Glutamatergic neuron (in vitro differentiated cells): ENCODE measurements around the gene SIN3A. TPM values are rescaled to one million over a fixed set of nuclear protein-coding genes. Genes with fewer than 3 reads are reported as not detected.
"Not testable (repeated sequence)": the region's sequence is repeated elsewhere in the genome, so short reads cannot be mapped to it uniquely, and the experiment has no call there.

ENCODE experiments used
- DNase-seq: peaks from one replicate; pipeline ENCODE4 v3.0.0; 2022
- H3K27ac Mint-ChIP-seq: one replicate; pipeline ENCODE4 v1.8.0; 2020; ENCODE audit warnings: mild to moderate bottlenecking, mixed read lengths, inconsistent platforms; ENCODE audit not compliant: unreplicated experiment
- H3K27me3 Mint-ChIP-seq: one replicate; pipeline ENCODE4 v1.8.0; 2020; ENCODE audit warnings: mild to moderate bottlenecking, moderate library complexity, mixed read lengths, inconsistent platforms; ENCODE audit not compliant: unreplicated experiment
- H3K36me3 Mint-ChIP-seq: one replicate; pipeline ENCODE4 v1.8.0; 2020; ENCODE audit warnings: mild to moderate bottlenecking, mixed read lengths, inconsistent platforms; ENCODE audit not compliant: unreplicated experiment
- H3K4me1 Mint-ChIP-seq: one replicate; pipeline ENCODE4 v1.8.0; 2020; ENCODE audit warnings: mild to moderate bottlenecking, low read depth, mixed read lengths, inconsistent platforms; ENCODE audit not compliant: unreplicated experiment
- H3K4me3 Mint-ChIP-seq: one replicate; pipeline ENCODE4 v1.8.0; 2020; ENCODE audit warnings: mild to moderate bottlenecking, mixed read lengths, inconsistent platforms; ENCODE audit not compliant: unreplicated experiment
- H3K9me3 Mint-ChIP-seq: one replicate; pipeline ENCODE4 v1.8.0; 2020; ENCODE audit warnings: mild to moderate bottlenecking, moderate library complexity, mixed read lengths, inconsistent platforms; ENCODE audit not compliant: unreplicated experiment
- long read RNA-seq: library from polyadenylated mRNA; unstranded; transcript quantifications from one replicate; pipeline ENCODE4 v2.0.0, GENCODE V29; 2020; ENCODE audit not compliant: unreplicated experiment
- total RNA-seq: library from RNA; stranded (reverse); fragmentation: NEBNext Ultra II Directional; extraction: Animal tissue kit (Norgen Biotek cat#: 25700); gene quantifications from one replicate; pipeline ENCODE4 v1.2.1, GENCODE V29; 2021; ENCODE audit not compliant: unreplicated experiment
- TF ChIP-seq, protein P1 (sequence below): fragments of 200-600 bp; sonication (generic); IDR thresholded peaks from one replicate; pipeline ENCODE4 v1.5.0; 2021; ENCODE audit not compliant: partially characterized antibody, unreplicated experiment

The SIN3A gene
- total RNA-seq, result 45.4 TPM
- long read RNA-seq, partial matches to known transcripts, result 0 of 1 reads
- long read RNA-seq, other reads (novel, unspliced or antisense), result 1 of 1 reads

DNA sequence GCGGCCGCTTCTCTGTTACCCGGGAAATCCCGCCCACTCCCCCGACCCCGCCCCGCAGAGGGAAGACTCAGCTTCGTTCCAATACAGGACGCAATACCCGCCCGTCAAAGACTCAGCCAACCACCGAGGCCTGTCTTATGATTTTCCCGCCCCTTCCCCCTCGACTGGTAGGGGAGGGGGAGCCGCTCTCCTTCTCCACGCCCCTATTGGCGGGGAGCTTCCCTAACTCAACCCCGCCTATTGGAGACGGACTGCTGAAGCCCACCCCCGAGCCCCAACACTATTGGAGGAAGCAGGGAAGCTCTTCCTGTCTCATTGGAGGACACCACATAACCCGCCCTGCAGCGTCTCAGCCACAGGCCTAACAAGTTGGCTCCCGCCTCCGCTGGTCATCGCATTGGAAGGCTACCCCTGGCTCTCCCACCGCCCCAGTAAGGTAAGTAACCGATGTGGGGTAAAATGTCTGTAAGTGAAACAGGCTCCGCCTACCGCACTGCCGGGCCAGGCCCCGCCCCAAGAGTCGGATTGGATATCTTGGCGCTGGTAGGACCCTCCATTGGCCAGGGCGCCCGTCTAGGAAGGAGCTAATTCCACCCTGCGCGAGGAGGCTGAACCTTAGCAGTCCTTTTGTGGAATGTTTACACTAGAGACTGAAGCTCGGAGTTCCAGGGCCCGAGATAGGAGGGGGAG is at the start of gene SIN3A:
Gene SIN3A, minus strand, starts transcription at position 17 of the 690 bp plus-strand sequence. CDS start 21,315 bp downstream, outside the sequence.
- Mint-ChIP-seq H3K4me3 (peak within 1 kb of the TSS; percentile 99), H3K36me3 (no peaks in the 10 kb centered on the region), H3K27ac (peak within 1 kb of the TSS; percentile 96), H3K27me3 (peaks cover 14% of the 10 kb centered on the region), H3K4me1 (peaks cover 8% of the 10 kb centered on the region), H3K9me3 (peaks cover 24% of the 10 kb centered on the region)
- DNase-seq, result peak; percentile 99
- TF ChIP-seq, protein P1, sequence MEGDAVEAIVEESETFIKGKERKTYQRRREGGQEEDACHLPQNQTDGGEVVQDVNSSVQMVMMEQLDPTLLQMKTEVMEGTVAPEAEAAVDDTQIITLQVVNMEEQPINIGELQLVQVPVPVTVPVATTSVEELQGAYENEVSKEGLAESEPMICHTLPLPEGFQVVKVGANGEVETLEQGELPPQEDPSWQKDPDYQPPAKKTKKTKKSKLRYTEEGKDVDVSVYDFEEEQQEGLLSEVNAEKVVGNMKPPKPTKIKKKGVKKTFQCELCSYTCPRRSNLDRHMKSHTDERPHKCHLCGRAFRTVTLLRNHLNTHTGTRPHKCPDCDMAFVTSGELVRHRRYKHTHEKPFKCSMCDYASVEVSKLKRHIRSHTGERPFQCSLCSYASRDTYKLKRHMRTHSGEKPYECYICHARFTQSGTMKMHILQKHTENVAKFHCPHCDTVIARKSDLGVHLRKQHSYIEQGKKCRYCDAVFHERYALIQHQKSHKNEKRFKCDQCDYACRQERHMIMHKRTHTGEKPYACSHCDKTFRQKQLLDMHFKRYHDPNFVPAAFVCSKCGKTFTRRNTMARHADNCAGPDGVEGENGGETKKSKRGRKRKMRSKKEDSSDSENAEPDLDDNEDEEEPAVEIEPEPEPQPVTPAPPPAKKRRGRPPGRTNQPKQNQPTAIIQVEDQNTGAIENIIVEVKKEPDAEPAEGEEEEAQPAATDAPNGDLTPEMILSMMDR, result no peak

DNA sequence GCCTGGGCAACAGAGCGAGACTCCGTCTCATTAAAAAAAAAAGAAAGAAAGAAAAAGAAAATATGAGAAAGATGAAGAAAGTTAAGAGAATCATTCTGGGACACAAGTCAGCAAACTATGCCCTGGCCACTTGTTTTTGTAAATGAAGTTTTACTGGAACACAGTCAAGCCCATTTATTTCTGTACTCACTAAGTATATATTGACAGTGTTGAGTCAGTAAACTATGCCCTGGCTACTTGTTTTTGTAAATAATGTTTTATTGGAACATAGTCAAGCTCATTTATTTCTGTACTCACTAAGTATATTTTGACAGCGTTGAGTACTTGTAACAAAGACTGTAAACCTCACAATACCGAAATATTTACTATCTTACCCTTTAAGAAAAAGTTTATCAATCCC is 42.2 kb upstream of the SIN3A start:
- no peak for DNase-seq
- TF ChIP-seq, protein P1, result no peak
- no peaks in the 10 kb centered on the region for H3K36me3 Mint-ChIP-seq
- H3K27me3 Mint-ChIP-seq, result peaks cover 2% of the 10 kb centered on the region
- no peaks in the 10 kb centered on the region for H3K4me1 Mint-ChIP-seq
- H3K9me3 Mint-ChIP-seq, result no peaks in the 10 kb centered on the region
- H3K4me3 Mint-ChIP-seq, result no peak overlapping the region
- no peak overlapping the region for H3K27ac Mint-ChIP-seq

DNA sequence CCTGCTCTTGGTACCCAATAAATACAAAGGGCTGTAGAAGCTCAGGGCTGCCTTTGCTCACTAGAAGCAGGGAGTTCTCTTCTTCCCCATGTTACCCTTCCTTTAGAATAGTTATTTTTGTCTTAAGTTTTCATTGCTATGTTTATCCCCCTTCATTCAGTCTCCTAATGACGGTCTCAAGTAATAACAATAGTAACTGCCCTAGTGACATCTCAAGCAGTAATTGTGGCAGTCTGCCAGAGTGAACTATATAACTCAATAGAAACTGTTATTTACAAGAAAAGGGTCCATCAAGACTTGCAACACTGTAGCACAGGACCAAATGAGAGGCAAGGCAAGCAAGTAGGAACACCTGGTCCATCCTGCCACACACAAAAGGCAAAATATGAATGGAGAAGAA is 32.5 kb upstream of the SIN3A start:
- no peak for DNase-seq
- Mint-ChIP-seq H3K27me3 (peaks cover 12% of the 10 kb centered on the region), H3K36me3 (peaks cover 32% of the 10 kb centered on the region), H3K27ac (peak overlapping the region; percentile 28), H3K4me3 (no peak overlapping the region), H3K9me3 (peaks cover 31% of the 10 kb centered on the region), H3K4me1 (no peaks in the 10 kb centered on the region)
- TF ChIP-seq, protein P1, result no peak

DNA sequence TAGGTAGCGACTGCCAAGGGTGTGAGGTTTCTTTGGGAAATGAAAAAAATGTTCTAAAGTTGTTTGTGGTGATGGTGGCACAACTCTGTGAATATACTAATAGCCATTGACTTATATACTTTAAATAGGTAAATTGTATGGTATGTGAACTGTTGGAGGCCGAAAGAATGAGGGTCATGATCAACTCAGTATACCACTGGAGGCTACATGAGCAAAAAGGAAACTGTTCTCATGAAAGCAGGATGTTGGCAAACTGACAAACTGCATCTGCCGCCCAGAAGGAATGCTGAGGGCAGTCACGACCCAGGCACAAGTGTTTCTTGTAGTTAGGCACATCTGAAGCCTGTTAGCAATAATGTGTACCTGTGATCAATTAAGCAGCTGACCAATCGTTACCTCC is 32.1 kb upstream of the SIN3A start:
- H3K9me3 Mint-ChIP-seq, result peaks cover 33% of the 10 kb centered on the region
- not testable (repeated sequence) for H3K27ac Mint-ChIP-seq, DNase-seq, H3K4me1 Mint-ChIP-seq, H3K4me3 Mint-ChIP-seq
- peaks cover 32% of the 10 kb centered on the region for H3K36me3 Mint-ChIP-seq
- peaks cover 12% of the 10 kb centered on the region for H3K27me3 Mint-ChIP-seq

DNA sequence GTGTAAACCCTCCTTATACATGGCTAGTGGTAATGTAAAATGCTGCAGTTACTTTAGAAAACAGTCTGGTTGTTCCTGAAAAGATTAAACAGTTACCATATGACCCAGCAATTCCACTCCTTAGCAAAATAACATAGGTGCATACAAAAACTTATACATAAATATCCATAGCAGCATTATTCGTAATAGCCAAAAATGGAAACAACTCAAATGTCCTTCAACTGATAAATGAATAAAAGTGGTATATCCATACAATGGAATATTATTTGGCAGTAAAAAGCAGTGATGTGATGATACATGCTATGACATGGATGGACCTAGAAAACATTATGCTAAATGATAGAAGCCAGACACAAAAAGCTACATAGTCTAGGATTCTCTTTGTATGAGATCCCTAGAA is 31.6 kb upstream of the SIN3A start:
- TF ChIP-seq, protein P1, result no peak
- Mint-ChIP-seq H3K4me1 (no peaks in the 10 kb centered on the region), H3K36me3 (peaks cover 32% of the 10 kb centered on the region), H3K27me3 (peaks cover 12% of the 10 kb centered on the region), H3K4me3 (no peak overlapping the region), H3K27ac (no peak overlapping the region), H3K9me3 (peaks cover 33% of the 10 kb centered on the region)
- no peak for DNase-seq

DNA sequence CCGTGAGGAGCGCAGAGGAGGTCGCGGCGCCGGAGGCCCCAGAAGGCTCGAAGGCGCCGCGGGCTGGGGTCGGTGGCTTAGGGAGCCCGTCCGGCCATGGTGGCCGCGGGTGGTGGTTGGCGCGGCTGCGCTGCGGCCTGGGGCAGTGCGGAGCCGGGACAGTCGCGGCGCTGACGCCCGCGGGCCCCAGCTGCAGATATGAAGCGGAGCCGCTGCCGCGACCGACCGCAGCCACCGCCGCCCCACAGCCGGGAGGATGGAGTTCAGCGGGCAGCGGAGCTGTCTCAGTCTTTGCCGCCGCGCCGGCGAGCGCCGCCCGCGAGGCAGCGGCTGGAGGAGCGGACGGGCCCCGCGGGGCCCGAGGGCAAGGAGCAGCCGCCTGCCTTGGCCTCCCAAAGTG is 29.0 kb upstream of the SIN3A start:
- not testable (repeated sequence) for H3K4me3 Mint-ChIP-seq, DNase-seq, H3K4me1 Mint-ChIP-seq
- Mint-ChIP-seq H3K27ac (peak overlapping the region; percentile 38), H3K9me3 (peaks cover 30% of the 10 kb centered on the region), H3K36me3 (peaks cover 37% of the 10 kb centered on the region), H3K27me3 (peaks cover 11% of the 10 kb centered on the region)
